Measurements from ENCODE around the gene RDH13. TPM values are rescaled to one million over a fixed set of nuclear protein-coding genes. Genes with fewer than 3 reads are reported as not detected.

The RDH13 gene
- total RNA-seq, 4 donors from 2014 or later, result 2.6 to 14.3 (median 6.0) TPM

DNA sequence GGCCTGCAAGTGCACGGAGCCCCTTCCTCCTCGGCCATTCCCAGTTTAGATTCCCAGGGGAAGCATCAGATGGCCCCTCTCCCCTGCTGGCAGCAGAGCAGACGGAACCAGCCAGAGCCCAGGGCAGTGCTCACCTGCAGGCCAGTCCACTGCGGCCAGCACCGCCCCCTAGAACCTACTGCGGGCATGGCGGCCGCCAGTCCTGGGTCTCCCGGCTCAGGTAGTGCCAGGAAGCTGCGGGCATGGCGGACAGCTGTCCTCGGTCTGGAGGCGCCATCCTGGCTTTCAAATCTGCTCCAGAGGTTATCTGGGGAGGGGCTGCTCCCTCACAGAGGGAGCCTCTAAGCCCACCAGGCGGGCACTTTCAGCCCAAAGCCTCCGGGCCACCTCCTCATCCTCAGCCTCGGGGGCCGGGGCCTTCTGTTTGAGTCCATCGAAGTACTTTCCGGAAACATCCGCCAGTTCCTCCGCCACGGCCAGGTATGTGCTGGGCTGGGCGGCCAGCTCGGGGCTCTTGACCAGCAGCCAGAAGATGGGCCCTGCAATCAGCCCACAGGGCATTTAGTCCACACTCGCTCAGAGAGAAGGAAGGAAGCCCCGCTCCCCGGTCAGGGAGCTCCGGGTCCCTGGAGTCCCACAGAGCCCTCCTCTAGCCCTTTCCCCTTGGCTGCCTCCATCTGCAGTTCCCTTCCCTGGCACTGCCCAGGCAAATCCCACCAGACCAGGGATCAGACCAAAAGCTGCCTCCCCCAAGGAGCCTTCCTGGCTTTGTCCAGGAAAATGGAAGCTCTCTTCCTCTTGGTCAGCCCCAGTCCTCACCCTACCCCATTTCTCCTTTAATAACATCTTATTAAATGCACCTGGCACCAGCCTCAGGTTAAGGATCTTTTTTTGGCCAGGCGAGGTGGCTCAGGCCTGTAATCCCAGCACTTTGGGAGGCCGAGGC, 17.9 kb downstream of the RDH13 start:
- TF ChIP-seq, protein P1, sequence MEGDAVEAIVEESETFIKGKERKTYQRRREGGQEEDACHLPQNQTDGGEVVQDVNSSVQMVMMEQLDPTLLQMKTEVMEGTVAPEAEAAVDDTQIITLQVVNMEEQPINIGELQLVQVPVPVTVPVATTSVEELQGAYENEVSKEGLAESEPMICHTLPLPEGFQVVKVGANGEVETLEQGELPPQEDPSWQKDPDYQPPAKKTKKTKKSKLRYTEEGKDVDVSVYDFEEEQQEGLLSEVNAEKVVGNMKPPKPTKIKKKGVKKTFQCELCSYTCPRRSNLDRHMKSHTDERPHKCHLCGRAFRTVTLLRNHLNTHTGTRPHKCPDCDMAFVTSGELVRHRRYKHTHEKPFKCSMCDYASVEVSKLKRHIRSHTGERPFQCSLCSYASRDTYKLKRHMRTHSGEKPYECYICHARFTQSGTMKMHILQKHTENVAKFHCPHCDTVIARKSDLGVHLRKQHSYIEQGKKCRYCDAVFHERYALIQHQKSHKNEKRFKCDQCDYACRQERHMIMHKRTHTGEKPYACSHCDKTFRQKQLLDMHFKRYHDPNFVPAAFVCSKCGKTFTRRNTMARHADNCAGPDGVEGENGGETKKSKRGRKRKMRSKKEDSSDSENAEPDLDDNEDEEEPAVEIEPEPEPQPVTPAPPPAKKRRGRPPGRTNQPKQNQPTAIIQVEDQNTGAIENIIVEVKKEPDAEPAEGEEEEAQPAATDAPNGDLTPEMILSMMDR (IDR thresholded peaks at IDR 0.05; ENCODE audit: low read depth), result no peak

DNA sequence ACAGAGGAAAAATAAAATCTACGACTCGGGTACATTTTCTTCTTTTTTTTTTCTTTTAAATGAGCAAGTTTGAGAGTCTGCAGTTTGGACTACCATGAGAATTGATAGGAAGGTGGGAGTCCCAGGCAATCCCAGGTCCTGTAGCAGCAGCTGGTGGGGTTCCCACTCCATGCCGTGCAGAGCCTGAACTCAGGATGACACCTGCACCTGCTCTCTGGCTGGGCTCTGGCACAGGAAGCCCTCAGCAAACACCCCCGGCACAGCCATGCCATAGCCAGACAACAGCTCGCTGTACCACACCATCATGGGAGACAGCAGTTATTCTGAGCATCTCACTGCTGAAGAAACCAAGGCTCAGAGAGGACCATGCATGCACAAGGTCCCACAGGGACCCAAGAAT, 18.7 kb downstream of the RDH13 start:
- TF ChIP-seq, protein P1 (IDR thresholded peaks at IDR 0.05; ENCODE audit: low read depth), result no peak

DNA sequence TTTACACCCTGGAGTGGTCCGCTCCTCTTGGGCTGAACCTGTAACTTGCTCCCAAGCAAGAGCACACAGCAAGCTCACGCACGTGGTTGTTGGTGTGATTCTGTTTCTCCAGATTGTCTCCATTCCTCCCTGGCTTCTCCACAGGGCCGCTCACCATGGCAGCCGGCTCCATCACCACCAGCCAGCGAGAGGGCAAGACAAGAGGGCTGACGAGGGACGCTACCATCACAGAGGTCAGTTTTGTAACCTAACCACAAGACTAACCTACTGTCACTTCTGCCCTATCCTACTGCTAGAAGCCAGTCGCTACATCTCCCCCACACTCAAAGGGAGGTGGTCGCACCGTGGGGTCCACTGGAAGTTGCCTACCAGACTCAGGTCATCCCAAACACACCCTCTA, 20.3 kb downstream of the RDH13 start:
- TF ChIP-seq, protein P1 (IDR thresholded peaks at IDR 0.05; ENCODE audit: low read depth), result no peak

DNA sequence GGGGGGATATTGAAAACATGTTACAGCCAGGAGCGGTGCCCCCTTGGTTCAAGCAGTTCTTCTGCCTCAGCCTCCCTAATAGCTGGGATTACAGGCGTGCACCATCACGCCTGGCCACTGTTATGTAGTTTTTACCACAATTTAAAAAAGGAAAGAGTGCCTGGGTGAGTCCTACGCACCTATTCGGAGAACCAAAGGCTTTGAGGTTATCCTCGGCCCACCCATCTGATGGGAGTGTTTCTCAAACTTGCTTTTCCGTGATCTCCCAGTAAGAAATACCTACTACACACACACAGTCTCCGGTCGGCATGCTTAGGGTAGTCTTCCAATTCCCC, 20.6 kb downstream of the RDH13 start:
- TF ChIP-seq, protein P1 (IDR thresholded peaks at IDR 0.05; ENCODE audit: low read depth), result no peak

- TF ChIP-seq, protein P1 (IDR thresholded peaks at IDR 0.05; ENCODE audit: low read depth), result no peak
Measured at GRCh38 chr19:55041627-55042343, 21.2 kb downstream of the RDH13 start.

GRCh38 chr19:55041244-55041626, 21.7 kb downstream of the RDH13 start:
- TF ChIP-seq, protein P1 (IDR thresholded peaks at IDR 0.05; ENCODE audit: low read depth), result no peak

DNA sequence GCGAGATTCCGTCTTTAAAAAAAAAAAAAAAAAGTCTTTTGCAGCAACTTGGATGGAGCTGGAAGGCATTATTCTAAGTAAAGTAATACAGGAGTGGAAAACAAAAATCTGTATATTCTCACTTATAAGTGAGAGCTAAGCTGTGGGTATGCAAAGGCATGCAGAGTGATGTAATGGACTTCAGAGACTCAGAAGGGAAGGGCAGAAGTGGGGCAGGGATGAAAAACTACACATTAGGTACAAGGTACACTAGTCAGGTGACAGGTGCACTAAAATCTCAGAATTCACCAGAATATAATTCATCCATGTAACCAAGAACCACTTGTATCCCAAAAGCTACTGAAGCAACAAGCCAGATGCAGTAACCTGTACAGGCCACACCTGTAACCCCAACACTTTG, 26.9 kb downstream of the RDH13 start:
- TF ChIP-seq, protein P1 (IDR thresholded peaks at IDR 0.05; ENCODE audit: low read depth), result no peak

All from subcutaneous adipose tissue (tissue), 4 donors.